ENCODE measurements around the gene FRMD4B.

Gene FRMD4B

DNA sequence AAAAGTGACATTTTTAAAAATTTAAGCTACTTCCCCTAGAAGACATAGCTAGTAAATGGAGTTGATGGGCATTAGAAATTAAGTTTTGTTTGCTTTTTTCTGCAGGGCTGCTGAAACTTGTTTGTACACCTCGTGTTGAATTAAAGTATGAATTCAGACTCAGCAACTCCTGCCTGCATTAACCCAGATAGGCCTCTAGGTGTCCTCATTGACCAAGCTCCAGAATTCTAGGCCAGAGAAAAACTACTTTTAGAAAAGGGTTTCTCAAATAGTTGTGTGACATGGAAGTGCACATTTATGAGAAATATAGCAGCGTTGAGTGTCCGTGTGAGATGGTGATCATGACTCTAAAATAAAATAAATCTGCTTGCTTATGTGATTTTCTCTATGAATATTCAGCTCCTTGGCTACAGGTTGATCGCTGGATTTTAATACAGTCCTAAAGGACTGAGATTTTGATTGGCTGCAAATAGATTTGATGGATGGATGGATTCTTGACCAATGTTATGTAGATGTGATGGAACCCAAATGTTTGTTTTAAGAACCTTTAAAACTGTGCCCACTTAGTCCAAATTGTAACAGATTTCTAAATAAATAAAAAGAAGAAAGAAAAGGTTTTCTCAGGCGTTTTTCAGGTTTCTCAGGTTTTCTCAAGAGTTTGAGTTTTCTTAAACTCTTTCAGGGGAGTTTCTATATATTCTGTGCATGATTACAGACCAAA is 224.1 kb downstream of the FRMD4B start:
- DNase-seq = peak in 1 of 2 donors; percentile 34

- no peak for DNase-seq
Observed at GRCh38 chr3:69160525-69160924, 225.4 kb downstream of the FRMD4B start.

DNA sequence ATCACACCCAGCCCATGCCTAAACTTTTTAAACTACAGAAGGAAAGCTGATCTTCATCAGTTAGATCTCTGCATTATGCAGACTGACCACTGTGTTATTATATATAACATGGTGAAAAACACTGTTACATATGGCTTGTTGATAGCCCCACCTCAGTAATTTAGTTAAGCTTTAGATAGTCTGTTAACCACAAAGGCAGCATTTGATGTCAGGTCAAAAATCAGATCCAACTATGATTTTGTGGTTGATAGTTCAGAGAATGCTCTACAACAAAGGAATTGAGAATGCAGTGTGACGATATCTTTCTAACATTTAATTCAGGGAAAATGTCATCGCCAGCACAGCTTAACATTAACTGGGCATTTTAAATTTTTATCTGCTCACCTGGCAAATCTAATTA is 225.8 kb downstream of the FRMD4B start:
- DNase-seq = no peak

DNA sequence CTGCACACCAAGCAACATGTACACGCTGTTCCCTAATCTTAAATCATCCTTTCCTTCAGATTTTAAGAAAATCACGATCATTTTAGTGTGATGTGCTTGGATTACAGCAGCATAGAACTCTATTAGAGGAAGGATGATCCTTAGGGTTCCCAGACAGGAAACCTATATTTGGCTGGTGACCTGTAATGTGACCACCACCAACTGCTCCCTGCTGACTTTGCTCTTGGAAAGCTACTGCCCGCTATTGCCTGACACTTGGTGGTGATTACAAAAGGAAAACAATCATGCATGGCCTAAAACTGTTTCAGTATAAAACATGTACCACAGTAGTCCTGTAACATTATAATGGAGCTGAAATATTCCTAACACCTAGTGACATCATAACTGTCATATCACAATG is 236.3 kb downstream of the FRMD4B start:
- DNase-seq = no peak

DNA sequence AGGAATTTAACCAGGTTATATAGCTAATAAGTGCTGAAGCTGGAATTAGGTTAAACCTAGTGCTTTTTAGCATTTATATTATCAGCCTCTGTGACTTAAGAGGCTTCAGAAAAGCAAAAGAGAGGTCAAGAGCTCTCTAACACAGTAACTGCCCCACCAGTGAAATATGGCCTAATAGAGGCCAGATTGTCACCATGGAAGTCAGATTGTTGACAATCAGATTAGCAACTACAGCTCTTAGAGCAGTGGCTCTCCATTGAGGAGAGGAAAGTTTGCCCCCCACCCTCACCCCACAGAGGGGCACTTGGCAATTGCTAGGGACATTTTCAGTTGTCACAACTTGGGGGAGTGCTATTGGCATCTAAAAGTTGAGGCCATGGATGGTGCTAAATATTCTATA is 240.2 kb downstream of the FRMD4B start:
- no peak for DNase-seq

DNA sequence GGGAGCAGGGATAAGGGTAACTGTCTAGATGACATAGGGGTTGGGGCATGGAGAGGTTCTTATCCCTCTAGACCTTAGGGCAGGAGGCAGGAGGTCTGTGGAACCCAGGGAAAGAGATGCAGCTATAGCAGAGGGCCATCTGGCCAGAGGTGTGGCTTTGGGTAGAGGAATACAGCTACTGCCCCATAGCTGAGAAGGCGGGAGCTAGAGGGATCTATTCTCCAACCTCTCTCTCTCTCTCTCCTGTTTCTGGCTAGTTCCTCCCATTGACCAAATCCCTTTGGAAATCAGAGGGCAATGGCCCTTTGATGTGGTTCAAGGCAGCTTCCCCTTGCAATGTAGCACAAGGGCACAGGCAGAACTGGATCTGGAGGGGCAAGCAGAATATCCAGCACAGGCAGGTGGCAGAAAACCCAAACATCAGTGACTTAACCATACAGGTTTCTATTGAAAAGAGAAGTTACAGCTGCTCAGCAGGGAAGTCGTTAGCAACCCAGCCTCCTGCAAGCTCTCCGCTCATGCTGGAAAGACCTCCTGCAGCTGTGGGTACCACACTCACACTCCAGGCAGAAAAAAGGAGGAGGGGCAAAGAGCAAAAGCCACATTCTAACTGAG is 241.2 kb downstream of the FRMD4B start:
- no peak for DNase-seq

GRCh38 chr3:69143612-69144011 is 242.3 kb downstream of the FRMD4B start:
- DNase-seq = no peak

DNA sequence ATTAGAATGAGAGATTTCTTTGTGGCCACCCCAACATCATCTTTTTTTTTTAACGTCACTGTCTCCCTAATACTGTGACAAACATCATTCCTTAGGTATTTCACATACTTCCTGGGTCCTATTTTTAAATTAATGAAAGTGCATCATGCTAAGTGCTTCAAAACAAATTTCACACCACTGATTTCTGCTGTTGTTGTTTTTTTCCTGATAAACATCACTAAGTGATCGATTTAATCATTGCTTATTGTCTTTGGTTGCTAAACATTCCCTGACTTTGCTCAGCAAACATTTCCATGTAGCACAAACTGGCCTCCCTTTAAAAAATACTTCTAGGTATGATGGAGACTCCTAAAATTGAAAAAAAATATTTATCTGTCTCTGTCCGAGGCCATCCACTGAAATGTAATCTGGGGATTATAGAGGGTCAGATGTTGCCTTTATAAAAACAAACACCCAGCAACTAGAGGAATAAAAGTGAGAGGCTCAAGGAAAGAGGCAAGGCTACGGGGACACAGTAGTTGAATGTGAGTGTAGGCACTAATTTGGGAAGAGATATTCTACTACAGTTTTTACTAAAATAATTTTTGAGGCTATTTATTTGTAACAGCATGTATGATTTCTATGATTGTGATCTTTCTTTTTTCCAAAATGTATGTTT is 243.0 kb downstream of the FRMD4B start:
- no peak for DNase-seq

GRCh38 chr3:69142090-69142489 is 243.8 kb downstream of the FRMD4B start:
- no peak for DNase-seq

DNA sequence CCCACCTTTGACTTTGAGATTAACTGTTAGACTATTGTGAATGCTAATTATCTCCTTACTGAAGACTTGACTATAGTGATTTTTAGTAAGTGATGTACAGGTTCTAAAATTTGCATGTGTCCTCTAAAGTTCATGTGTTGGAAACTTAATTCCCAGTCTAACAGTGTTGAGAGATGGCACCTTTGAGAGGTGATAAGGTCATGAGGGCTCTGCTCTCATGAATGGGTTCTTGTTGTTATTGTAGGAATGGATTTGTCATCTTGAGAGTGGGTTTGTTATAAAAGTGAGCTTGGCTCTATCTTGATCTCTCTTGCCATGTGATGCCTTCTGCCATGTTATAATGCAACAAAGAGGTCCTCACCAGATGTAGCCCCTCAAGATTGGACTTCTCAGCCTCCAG is 244.6 kb downstream of the FRMD4B start:
- no peak for DNase-seq

DNA sequence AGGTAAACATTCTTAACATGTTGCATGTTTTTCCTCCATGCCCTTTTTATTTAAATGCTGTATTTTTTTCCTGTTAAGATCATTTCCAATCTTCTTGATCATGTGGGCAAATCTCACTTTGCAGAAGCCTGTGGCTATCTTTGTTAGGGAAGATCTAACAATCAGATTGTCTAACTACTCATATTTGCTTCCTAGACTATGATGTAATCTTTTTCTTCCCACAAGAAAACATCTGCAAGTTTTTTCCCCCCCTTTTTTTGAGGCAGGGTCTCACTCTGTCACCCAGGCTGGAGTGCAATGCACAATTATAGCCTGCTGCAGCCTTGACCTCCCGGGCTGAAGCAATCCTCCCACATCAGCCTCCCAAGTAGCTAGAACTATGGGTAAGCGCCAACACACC is 248.5 kb downstream of the FRMD4B start:
- no peak for DNase-seq

DNA sequence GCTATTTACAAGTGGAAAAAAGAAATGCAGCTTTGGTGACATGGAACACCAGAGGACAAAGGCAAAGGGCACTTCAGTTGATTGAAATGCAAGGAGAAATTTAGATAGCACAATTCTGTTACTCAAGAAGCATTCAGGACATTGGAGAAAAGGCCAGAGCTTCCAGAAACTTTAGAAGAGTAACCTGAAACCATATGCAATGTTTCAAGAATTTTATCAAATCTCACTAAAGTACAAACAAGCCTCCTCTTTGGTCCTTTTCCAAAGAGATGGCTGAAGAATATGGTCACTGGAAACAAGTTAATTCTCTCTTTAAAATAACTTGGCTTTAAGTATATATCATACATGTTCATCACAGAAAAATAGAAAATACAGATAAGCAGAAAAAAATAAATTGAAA is 248.9 kb downstream of the FRMD4B start:
- no peak for DNase-seq

GRCh38 chr3:69130689-69131088 is 255.2 kb downstream of the FRMD4B start:
- no peak for DNase-seq

DNA sequence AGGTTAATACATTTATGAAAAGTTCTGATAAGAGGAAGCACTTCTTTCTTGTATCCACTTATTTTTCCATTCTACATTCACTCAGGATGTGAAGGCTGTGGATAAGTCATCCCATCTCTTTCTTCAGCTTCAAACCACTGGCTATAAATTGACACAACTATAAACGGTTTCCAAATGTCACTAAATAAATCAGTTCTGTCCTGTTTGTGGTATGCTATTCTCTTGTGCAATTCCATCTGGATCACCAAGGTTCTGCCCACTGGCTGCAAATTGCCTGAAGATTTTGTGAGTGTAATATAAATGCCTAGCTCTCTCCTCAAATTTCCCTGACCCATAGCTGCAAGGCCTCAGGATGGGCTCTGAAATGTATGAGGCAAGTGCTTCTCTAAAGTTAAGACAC is 256.4 kb downstream of the FRMD4B start:
- DNase-seq = no peak

DNA sequence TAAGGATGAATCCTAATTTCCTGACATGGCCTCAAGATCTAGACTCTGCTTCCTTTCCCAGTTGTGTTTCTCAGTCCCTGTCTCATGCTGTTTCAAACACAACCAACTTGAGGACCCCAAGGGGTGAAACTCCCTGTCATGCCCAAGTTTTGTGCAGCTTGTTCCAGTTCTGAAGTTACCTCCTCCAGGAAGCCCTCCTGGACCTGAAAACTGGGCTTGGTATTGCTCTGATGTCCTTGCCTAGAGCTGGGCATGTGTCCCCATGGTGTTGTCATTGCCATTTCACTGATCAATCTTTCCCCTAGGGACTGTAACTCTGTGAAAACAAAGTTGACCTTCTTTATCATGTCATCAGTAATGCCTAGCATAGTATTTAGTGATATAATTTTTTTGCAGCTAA is 257.4 kb downstream of the FRMD4B start:
- DNase-seq = no peak

- DNase-seq = no peak
Observed at GRCh38 chr3:69126999-69127398, 258.9 kb downstream of the FRMD4B start.

DNA sequence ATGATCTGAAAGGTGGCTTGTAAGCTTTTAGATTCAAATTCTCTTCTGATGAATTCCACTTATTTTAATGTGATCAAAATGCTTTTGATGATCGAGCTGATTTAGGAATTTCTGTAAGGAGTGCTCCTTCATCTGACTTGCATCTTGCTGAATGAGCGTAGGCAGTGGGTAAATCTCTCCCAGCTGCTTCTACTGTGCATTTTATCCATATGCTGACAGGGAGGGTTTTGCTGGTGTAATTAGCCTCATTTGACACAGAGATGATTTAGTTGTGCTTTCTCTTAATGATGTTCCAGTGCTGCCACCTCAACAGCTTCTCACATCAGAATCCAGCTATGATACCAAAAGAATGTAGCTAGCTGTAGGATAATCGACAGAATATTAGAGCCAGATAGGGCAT is 259.7 kb downstream of the FRMD4B start:
- DNase-seq = no peak

DNA sequence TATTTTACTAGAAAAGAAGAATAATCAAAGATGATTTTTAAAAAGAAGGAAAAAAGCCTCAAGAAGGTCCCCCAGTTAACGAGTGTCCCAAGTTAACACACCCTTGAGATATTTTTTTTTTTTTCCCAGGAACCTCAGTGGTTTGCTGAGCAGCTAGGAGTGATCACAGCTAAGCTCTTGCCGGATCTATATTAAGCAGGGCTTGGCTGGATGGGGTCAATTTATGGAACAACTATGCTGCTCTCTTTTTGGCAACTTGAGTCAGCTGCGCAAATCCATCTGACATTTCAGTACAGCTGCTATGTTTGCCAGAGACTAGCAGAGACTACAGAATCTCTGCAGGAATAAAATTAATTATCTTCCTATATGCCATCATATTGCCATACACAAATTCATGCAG is 263.5 kb downstream of the FRMD4B start, which contains the start of gene LMOD3:
LMOD3 (minus strand) TSS at position 193 of the 400 bp plus-strand sequence. CDS start 209 bp downstream, outside the sequence.
- DNase-seq = no peak

GRCh38 chr3:69121950-69122349 is 263.9 kb downstream of the FRMD4B start:
- no peak for DNase-seq

GRCh38 chr3:69121513-69121912 is 264.4 kb downstream of the FRMD4B start:
- DNase-seq = no peak

- DNase-seq = peak; percentile 80 to 86
Observed at GRCh38 chr3:69120879-69121464, 264.9 kb downstream of the FRMD4B start.
